Liver (tissue), 9 donors: ENCODE measurements around the gene SLC49A4. TPM values are rescaled to one million over a fixed set of nuclear protein-coding genes. Genes with fewer than 3 reads are reported as not detected.

Experiments used
- DNase-seq: peaks from one replicate; pipeline ENCODE4 v3.0.0-alpha.2; 2017; ENCODE audit warnings: low spot score
- H3K27ac ChIP-seq, 2 donors: one replicate each; pipeline ENCODE4 v1.7.0; 2013; ENCODE audit warnings: inconsistent platforms in 2 of 2, low read length in 2 of 2, control low read depth in 1 of 2, low read depth in 1 of 2, mild to moderate bottlenecking in 1 of 2
- H3K27me3 ChIP-seq, 4 donors: one replicate each; pipeline versions ENCODE4 v1.6.1 to v1.7.0; 2013; ENCODE audit warnings: low read length in 3 of 4, inconsistent platforms in 1 of 4, mild to moderate bottlenecking in 1 of 4, moderate library complexity in 1 of 4; ENCODE audit not compliant: control insufficient read depth in 4 of 4, insufficient read depth in 4 of 4
- H3K36me3 ChIP-seq, 4 donors: one replicate each; pipeline versions ENCODE4 v1.6.1 to v1.7.0; 2013; ENCODE audit warnings: low read length in 3 of 4, mild to moderate bottlenecking in 3 of 4, low read depth in 1 of 4, moderate library complexity in 1 of 4; ENCODE audit not compliant: control insufficient read depth in 4 of 4, insufficient read depth in 3 of 4
- H3K4me1 ChIP-seq, 4 donors: one replicate each; pipeline versions ENCODE4 v1.6.1 to v1.7.0; 2013; ENCODE audit warnings: low read length in 3 of 4, mild to moderate bottlenecking in 3 of 4, moderate library complexity in 1 of 4; ENCODE audit not compliant: control insufficient read depth in 4 of 4, insufficient read depth in 4 of 4
- H3K4me3 ChIP-seq, 3 donors: one replicate each; pipeline versions ENCODE4 v1.6.1 to v1.7.0; 2013; ENCODE audit warnings: low read length in 3 of 3, control low read depth in 1 of 3, low read depth in 1 of 3, mild to moderate bottlenecking in 1 of 3
- H3K9ac ChIP-seq, 2 donors: one replicate each; pipeline ENCODE4 v1.7.0; 2013; ENCODE audit warnings: low read length in 2 of 2, mild to moderate bottlenecking in 2 of 2, moderate library complexity in 2 of 2, control low read depth in 1 of 2, low read depth in 1 of 2
- H3K9me3 ChIP-seq, 4 donors: one replicate each; pipeline versions ENCODE4 v1.6.1 to v1.7.0; 2013; ENCODE audit warnings: low read length in 3 of 4; ENCODE audit not compliant: control insufficient read depth in 4 of 4
- CTCF ChIP-seq: fragments of 150-350 bp; IDR thresholded peaks from 2 replicates; pipeline ENCODE4 v1.5.1; 2017; ENCODE audit warnings: improper control_type of control experiment, low read depth, low read length; ENCODE audit not compliant: missing input control
- EGR1 ChIP-seq, 2 donors: IDR thresholded peaks; 2 replicates each; pipeline ENCODE4 v1.6.1; 2016 to 2018; ENCODE audit warnings: antibody characterized with exemption in 2 of 2, low read depth in 2 of 2
- FOXA1 ChIP-seq: IDR thresholded peaks from 2 replicates; pipeline ENCODE4 v1.6.1; 2016; ENCODE audit warnings: antibody characterized with exemption
- FOXA2 ChIP-seq: IDR thresholded peaks from 2 replicates; pipeline ENCODE4 v1.6.1; 2016; ENCODE audit warnings: antibody characterized with exemption
- GABPA ChIP-seq, 2 donors: IDR thresholded peaks in 1 of 2; conservative IDR thresholded peaks in 1 of 2; 2 replicates each; pipeline ENCODE4 v1.6.1; 2016; ENCODE audit warnings: antibody characterized with exemption in 2 of 2, mild to moderate bottlenecking in 1 of 2, moderate library complexity in 1 of 2
- HNF4A ChIP-seq, 2 donors: conservative IDR thresholded peaks; 2 replicates each; pipeline ENCODE4 v1.6.1; 2016; ENCODE audit warnings: antibody characterized with exemption in 2 of 2, mild to moderate bottlenecking in 2 of 2
- HNF4G ChIP-seq: IDR thresholded peaks from 2 replicates; pipeline ENCODE4 v1.6.1; 2016; ENCODE audit warnings: antibody characterized with exemption
- JUND ChIP-seq, 2 donors: IDR thresholded peaks; 2 replicates each; pipeline ENCODE4 v1.6.1; 2016; ENCODE audit warnings: antibody characterized with exemption in 2 of 2
- NR2F2 ChIP-seq: IDR thresholded peaks from 2 replicates; pipeline ENCODE4 v1.6.1; 2016; ENCODE audit warnings: antibody characterized with exemption
- RAD21 ChIP-seq, 2 donors: IDR thresholded peaks; 2 replicates each; pipeline ENCODE4 v1.6.1; 2016; ENCODE audit warnings: antibody characterized with exemption in 2 of 2, mild to moderate bottlenecking in 2 of 2
- REST ChIP-seq: IDR thresholded peaks from 2 replicates; pipeline ENCODE4 v1.6.1; 2016; ENCODE audit warnings: antibody characterized with exemption, mild to moderate bottlenecking
- RXRA ChIP-seq, 2 donors: IDR thresholded peaks; 2 replicates each; pipeline ENCODE4 v1.6.1; 2017 to 2018; ENCODE audit warnings: antibody characterized with exemption in 2 of 2, mild to moderate bottlenecking in 1 of 2
- SP1 ChIP-seq: IDR thresholded peaks from 2 replicates; pipeline ENCODE4 v1.6.1; 2018; ENCODE audit warnings: antibody characterized with exemption, mild to moderate bottlenecking
- TAF1 ChIP-seq: conservative IDR thresholded peaks from 2 replicates; pipeline ENCODE4 v1.6.1; 2016; ENCODE audit warnings: antibody characterized with exemption, mild to moderate bottlenecking
- YY1 ChIP-seq: IDR thresholded peaks from 2 replicates; pipeline ENCODE4 v1.6.1; 2016; ENCODE audit warnings: antibody characterized with exemption, mild to moderate bottlenecking
- ZBTB33 ChIP-seq: IDR thresholded peaks from 2 replicates; pipeline ENCODE4 v1.6.1; 2016; ENCODE audit warnings: antibody characterized with exemption
- WGBS: extraction: QIAGEN DNeasy Blood & Tissue Kit; methylation state at CpG from one replicate; pipeline ENCODE4 v1.1.7; 2013; 5-methylcytosine and 5-hydroxymethylcytosine counted together
- polyA plus RNA-seq, 2 donors: library from polyadenylated mRNA; stranded (reverse) in 1 of 2; unstranded in 1 of 2; fragments of 200-250 nt in 1 of 2; fragments of >200 nt in 1 of 2; fragmentation: Nextera tagmentation in 1 of 2; extraction: Ambion mirVana in 1 of 2; gene quantifications; one replicate each; pipeline versions ENCODE4 v1.2.1 to v1.2.3, GENCODE V29; 2013 to 2015
- total RNA-seq, 2 donors: library from RNA; depleted of rRNA; stranded (reverse); fragments of >200 nt; gene quantifications; one replicate each; pipeline ENCODE4 v1.2.3, GENCODE V29; 2014
- TF ChIP-seq, protein P1 (sequence below): IDR thresholded peaks from 2 replicates; pipeline ENCODE4 v1.6.1; 2016; ENCODE audit warnings: antibody characterized with exemption
- TF ChIP-seq, protein P2 (sequence below): IDR thresholded peaks from 2 replicates; pipeline ENCODE4 v1.6.1; 2016; ENCODE audit warnings: antibody characterized with exemption
- donor health status: healthy.
- donor health status: healthy.
- donor health status: healthy.
- donor health status: healthy.
- donor health status: healthy.

The SLC49A4 gene
- total and polyA plus RNA-seq, 4 donors, result 3.3 to 11.1 (median 6.3) TPM

- no peak for DNase-seq
- no peak for TF ChIP-seq HNF4A (conservative IDR thresholded peaks at IDR 0.05)
- no peak for TF ChIP-seq YY1
- TF ChIP-seq JUND (IDR thresholded peaks at IDR 0.05), result no peak
- TF ChIP-seq, protein P1, sequence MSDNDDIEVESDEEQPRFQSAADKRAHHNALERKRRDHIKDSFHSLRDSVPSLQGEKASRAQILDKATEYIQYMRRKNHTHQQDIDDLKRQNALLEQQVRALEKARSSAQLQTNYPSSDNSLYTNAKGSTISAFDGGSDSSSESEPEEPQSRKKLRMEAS, result no peak
- no peak for TF ChIP-seq FOXA2
- no peak for TF ChIP-seq EGR1 (IDR thresholded peaks at IDR 0.05; ENCODE audit: low read depth in 2 of 2)
- no peak for TF ChIP-seq CTCF
- TF ChIP-seq, protein P2, sequence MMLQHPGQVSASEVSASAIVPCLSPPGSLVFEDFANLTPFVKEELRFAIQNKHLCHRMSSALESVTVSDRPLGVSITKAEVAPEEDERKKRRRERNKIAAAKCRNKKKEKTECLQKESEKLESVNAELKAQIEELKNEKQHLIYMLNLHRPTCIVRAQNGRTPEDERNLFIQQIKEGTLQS, result no peak
- no peak for TF ChIP-seq GABPA (IDR thresholded peaks at IDR 0.05 in 1 of 2, conservative IDR thresholded peaks at IDR 0.05 in 1 of 2)
- no peak for TF ChIP-seq REST
- no peak for TF ChIP-seq TAF1
- no peak for TF ChIP-seq RAD21 (IDR thresholded peaks at IDR 0.05)
- no peak for TF ChIP-seq HNF4G
- no peak for TF ChIP-seq ZBTB33
- TF ChIP-seq NR2F2, result no peak
- no peak overlapping the region for H3K27ac ChIP-seq
Measured at GRCh38 chr3:122825460-122825859, 30.6 kb downstream of the SLC49A4 start.

DNA sequence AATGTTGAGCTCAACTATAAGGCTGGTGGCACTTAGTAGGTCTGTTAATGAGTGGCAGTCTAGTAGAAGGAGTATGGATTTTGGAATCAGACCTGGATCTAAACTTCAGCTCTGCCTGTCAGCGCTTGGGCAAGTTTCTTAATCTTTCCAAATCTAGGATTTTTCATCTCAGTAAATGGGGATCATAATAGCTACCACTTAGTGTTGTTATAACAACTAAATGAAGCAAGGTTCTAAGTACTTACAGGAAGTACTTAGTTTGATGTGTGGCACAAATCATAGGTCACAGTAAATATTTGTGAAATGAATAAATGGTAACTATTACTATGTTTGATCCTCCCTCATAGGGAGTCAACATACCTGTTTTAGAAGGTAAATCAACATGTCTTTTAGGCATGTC lies 31.4 kb downstream of the SLC49A4 start:
- no peak for DNase-seq
- no peak for TF ChIP-seq RAD21 (IDR thresholded peaks at IDR 0.05)
- no peak for TF ChIP-seq RXRA (IDR thresholded peaks at IDR 0.05)
- no peak for TF ChIP-seq YY1
- TF ChIP-seq TAF1, result no peak
- TF ChIP-seq ZBTB33, result no peak
- no peak for TF ChIP-seq HNF4A (conservative IDR thresholded peaks at IDR 0.05)
- TF ChIP-seq JUND (IDR thresholded peaks at IDR 0.05), result no peak
- TF ChIP-seq, protein P2, result no peak
- no peak for TF ChIP-seq NR2F2
- TF ChIP-seq, protein P1, result no peak
- no peak for TF ChIP-seq SP1
- TF ChIP-seq CTCF, result no peak
- no peak for TF ChIP-seq FOXA1
- no peak for TF ChIP-seq HNF4G
- no peak overlapping the region for H3K27ac ChIP-seq

More at GRCh38 chr3:122825460-122825859, 30.6 kb downstream of the SLC49A4 start:
- Histone ChIP-seq H3K27me3 (no peaks in the 10 kb centered on the region), H3K4me3 (no peak overlapping the region), H3K4me1 (no peaks in the 10 kb centered on the region), H3K9me3 (no peaks in the 10 kb centered on the region), H3K36me3 (peaks cover 0 to 9% (median under 1%) of the 10 kb centered on the region in 4 donors), H3K9ac (no peak overlapping the region)
- 79% methylated on average over 4 of the region's 4 CpGs for WGBS

More for the DNA sequence above, 31.4 kb downstream of the SLC49A4 start:
- 100% methylated on average over 1 of the region's 1 CpG for WGBS
- H3K9me3 ChIP-seq, result no peaks in the 10 kb centered on the region
- no peaks in the 10 kb centered on the region for H3K4me1 ChIP-seq
- peaks cover 0 to 9% (median under 1%) of the 10 kb centered on the region in 4 donors for H3K36me3 ChIP-seq
- H3K27me3 ChIP-seq, result no peaks in the 10 kb centered on the region
- no peak overlapping the region for H3K9ac ChIP-seq
- H3K4me3 ChIP-seq, result no peak overlapping the region
